NCI-H2196 (cell line): ENCODE results near the gene DNMT3A.

Experiments used
- DNase-seq: peaks from one replicate; lab custom pipeline; 2025; ENCODE audit not compliant: unreplicated experiment; lab: John Stamatoyannopoulos, UW

DNMT3A gene

DNA sequence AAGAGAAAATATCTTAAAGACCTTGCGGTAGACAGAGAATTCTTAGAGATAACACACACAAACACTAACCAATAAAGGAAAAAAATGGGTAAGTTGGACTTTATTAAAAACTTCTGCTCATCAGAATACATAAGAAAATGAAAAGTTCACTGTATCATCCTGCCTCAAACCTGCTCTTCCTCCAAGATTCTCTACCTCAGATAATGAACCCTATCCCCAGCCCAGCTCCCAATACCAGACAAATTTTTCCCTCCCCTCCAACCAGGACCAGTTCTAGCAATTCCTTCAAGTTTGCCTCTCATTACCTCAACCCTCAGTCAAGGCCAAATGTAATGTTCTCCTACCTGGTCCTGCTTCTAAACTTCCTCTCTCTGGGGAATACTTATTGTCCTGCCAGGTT is 79.4 kb downstream of the DNMT3A start:
- DNase-seq: no peak

DNA sequence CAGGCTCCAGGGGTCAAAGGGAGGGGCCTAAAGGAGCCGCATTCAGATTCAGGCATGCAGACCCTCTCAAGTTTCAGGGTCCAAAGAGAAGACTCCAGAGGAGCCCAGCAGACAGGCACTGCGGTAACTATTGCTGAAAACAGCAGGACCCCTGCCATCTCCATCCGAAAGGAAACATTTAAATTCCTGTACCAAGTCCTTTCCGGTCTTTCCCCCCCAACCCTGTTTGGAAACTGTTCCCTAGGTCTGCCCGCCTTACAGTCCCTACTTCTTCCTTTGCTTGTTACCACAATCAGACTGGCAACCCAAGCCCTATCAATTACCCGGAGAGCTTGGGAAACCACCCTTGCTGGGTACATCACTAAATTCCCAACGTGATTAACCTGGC is 82.0 kb downstream of the DNMT3A start:
- DNase-seq: no peak

DNA sequence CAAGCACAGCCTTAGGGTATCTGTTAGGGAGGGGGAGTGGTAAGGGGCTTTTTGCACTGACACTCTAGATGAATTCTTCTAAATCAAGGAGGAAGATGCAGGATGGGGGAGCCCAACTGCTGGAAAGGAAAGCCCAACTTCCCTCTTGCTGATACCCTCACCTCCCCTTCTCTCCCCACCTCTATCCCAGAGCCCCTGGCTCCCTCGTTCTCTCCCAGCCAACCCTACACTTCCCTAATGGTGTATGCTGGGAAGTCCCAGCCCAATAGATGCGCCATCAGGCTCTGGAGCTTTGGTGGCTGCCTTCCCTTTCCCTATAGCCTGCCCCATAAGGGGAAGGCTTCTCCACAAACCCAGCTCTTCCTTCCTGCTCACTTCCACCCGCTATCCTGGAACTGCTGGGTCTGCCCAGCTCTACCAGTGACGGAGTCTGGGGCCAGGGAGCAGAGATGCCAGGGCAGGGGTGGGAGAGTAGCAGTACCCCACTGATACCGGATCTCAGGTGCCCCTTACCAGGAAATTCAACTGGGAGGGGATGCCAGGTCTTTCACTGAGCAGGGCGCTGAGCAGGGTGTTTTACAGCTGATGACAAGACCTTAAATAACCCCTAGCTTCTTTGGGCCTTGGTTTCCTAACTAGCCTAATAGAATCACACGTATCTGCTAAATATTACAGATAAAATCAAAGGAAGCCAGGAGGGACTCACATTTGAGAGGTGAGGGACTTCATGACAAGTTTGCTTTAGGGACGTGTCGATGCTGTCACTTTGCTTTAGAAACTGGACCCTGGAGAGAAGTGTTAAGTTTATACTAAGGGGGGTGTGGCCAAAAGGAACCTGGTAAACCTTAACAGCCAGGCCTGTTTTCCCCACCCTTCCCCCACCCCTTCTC is 82.6 kb downstream of the DNMT3A start:
- DNase-seq: no peak

DNA sequence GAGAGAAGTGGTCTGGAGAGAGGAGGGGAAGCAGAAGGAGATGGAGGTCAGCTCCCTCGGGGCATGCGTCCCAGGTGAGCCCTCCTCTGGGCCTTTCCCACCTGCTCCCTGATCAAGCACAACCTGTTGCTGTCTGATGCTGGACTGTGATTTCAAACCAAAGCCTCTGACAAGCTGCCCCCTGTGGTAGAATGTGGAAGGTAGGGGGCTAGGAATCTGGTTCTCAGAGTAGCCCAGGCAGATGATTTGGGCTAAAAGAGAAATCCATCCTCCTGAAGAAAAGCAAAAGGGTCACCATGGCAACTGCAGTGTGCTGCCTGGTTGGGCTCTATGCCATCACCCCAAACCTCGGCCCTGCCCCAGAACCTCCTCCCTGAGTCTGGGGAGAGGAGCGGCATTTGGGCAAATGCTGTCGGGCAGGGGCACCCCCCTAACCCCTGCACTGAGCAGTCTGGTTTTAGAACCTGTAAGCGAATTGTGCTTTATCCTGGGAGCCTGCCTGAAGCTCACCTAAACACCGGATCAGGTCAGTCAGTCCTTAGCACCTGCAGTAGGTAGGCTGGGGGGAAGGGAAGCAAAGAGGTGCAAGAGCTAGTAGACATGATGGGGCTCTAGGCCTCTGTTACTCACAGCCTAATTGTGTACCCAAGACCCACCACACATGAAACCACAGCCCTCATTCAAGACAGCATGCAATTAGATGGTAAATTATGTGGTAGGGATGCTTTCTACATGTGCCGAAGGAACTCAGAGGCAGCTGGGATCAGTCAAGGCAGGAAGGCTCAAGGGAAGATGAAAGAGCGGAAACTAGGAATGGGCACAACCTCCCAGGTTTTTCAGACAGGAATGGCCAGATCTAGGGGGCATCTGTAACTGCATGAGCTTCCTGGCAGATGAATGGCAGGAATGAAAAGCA is 83.5 kb downstream of the DNMT3A start:
- no peak for DNase-seq

DNA sequence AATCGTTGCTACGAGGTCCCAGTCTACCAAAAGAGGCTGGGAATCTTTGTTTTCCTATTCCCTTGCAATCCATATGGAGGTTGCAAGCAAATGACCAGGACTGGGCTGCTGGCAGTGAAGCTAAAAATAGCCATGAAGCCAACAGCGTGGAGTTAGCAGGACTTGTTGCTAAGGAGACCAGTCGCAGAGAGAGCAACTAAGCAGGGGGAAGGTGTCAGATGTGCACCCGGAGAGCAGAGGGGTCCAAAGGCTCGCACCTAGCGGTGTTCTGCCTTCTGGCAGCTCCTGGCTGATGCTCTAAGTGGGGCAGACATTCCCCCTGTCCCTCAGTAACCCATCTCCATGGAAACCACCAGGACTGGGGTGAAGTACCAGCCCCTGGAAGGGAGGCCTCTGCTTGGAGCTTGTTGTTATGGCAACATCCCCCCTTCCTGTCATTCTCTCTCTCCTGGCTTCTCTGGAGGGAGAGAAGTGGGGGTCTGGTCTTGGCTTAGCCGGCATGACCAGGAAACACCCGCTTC is 84.6 kb downstream of the DNMT3A start:
- DNase-seq: peak; percentile 18

DNA sequence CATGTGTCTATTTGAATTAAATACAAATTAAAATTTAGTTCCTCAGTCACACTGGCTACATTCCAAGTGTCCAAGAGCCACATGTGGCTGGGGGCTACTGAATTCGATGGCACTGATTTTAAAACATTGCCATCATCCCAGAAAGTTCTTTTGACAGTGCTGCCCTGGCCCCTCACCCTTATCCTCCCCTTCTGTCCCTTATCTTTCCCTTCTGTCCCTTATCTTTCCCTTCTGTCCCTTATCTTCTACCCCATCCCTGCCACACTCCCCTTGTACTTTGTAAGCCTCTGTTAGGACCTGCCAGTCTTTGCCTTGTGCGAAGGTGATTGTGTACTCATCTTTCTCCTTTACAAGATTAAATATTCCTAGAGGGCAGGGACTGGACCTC is 85.2 kb downstream of the DNMT3A start:
- DNase-seq: no peak

DNA sequence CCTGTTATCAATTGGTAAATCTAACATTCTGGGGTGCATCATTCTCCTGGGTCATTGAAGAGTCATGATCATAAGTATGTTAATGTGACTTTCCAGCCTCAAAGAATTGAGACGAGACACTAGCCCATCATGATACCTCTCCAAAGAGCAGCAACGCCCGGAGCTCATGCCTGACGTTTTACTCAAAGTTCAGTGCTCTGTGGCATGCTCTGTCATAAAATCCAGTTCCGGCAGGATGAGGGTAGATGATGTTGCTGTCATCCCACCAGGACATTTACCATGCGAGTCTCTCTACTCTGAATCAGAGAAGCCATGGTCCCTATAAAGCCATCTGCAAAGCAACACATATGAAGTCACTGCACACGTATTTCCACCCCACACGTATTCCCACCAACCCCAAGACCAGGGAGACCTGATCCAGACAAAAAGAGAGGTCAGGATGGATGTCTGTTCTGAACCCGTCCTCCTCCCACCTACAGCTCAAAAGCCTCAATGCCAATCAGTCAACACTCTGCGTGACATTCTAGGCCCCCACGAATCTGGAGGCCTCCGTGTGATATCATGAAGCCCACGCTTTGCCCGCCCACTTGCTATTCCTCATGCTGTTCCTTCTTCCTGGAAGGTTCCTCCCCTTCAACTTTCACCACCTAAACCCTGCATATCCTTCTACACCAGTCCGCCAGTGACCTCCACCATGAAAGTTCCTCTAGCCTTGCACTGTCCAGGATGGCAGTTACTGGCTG is 85.8 kb downstream of the DNMT3A start:
- DNase-seq: no peak

DNA sequence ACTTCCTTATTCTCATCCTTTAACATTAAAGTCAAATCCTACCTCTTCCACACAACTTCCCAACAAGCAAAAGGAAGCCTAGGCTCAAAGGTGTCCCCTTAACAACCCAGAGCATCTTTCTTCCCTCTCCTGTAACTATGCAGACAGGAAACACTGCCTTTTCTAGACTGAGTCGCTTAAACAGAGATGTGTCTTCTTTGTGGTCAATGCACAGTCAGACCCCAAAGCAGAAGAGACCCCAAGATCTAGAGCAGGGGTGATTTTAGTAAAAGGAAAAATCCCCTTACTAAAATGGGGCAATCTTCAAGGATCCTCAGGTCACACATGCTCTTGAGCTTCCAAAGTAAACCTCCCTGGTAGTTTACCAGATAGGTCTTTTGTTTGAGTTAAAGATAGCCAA is 86.8 kb downstream of the DNMT3A start:
- DNase-seq: no peak

DNA sequence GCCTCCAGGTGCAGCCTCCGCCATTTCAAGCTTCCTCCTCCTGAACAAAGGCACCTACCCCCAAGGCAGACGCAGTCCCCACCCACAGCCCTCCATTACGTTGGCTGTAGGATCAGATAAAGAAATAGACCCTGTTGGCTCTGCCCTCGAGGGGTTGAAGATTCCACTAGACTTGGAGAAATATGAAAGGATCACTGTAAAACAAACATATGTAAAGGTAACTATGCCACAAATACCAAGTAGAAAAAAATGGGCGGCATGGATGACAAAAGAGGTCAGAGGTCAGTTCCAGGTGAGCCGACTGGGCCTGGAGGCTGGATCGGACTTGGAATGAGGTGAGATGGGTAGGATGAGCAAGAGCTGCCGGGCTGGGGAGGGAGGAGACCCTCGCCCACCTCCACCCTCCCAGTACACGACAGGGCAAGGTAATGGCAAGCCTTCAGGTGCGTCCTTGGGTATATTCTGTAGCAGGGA is 88.5 kb downstream of the DNMT3A start:
- no peak for DNase-seq

DNA sequence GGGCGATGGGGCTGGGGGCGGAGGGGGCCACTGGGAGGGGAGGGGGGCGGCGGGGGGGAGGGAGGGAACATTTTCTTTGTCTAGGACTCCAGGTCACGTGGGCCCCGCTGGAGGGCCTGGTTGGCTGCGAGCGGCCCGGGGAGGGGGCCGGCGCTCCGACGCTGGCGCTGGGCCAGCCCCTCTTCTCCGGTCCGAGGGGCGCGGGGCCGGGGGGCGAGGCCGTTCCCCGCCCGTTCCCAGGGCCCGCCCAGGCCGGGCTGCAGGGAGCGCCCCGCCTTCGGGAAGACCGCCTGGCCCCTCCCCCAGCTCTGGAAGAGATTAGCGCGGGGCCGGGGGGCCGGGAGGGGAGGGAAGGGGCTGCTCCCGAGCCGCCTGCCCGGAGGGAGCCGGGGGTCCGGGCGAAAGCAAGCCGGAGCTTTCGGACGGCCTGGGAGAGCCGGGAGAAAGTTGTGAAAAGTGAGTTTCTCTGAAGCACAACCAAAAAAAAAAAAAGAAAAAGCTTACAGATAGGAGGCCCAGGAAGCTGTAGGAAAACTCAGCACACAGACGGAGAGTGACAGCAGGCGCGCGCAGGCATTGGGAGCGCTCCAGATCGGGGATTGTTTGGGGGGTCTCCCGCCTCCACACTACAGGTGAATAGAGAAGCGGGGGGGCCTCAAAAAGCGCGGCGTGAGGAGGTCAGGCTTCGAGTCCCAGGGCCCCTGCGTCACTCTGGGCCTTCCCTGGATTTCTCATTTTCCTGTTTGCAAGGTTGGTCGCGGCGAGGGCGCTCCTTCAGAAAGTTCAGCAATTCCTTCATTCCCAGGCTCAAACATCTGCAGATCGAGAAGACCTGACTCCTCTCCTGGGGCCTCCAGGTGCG is 89.2 kb downstream of the DNMT3A start:
- DNase-seq: no peak

DNA sequence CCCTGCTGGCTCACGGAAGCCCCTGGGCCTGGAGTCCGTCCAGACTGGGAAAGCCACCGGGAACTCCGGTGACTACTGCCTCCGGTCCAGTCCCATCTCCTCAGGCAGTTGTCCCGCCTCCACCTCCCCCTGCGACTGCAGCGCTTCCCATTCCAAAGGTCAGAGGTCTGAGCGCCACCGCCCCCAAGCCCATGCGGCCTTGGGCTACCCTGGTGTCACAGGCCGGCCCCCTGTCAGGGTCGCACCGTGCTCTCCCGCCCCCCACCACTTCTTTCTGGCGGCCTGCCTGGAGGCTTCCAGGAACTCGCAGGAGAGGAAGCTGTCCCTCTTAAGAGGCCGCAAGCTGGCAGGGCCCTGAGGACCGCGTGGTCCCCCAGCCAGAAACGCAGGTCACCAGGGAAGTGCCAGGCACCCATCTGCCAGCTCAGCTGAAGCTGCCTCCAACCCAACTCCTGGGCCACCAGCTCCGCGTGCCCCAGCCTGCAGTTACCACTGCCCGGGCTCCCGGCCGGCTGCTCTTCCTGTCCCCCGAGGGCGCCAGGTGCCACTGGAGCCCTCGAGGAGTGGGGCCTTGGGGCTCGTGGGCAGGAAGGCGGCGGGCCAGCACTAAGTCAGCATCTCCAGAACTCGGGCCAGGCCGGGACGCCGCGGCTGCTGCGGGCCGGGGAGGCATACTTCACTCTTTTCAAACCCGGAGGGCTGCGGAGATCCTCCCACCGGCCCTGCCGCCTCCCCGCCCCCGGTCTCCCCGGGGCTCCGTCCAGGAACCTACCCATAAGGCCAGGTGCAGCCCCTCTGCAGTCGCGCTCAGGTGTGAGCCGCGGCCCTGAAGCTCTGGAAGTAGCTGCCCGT is 90.1 kb downstream of the DNMT3A start:
- DNase-seq: peak; percentile 10

DNA sequence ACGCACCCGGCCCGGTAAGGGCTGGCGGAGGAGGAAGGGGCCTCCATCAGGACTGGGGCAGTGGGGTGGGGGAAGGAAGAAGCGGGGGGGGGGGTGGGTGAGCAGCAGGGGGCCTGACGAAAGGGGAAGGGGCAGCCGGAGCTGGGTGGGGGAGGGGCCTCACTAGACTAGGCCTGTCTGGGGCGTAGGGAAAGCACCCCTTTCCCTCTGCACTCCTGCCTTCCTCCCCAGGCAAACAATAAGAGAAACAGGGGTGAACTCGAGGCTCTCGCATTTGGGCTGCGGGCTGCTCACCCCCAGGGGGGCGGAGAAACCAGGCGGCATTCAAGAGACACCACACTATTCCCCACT is 90.7 kb downstream of the DNMT3A start:
- no peak for DNase-seq

DNA sequence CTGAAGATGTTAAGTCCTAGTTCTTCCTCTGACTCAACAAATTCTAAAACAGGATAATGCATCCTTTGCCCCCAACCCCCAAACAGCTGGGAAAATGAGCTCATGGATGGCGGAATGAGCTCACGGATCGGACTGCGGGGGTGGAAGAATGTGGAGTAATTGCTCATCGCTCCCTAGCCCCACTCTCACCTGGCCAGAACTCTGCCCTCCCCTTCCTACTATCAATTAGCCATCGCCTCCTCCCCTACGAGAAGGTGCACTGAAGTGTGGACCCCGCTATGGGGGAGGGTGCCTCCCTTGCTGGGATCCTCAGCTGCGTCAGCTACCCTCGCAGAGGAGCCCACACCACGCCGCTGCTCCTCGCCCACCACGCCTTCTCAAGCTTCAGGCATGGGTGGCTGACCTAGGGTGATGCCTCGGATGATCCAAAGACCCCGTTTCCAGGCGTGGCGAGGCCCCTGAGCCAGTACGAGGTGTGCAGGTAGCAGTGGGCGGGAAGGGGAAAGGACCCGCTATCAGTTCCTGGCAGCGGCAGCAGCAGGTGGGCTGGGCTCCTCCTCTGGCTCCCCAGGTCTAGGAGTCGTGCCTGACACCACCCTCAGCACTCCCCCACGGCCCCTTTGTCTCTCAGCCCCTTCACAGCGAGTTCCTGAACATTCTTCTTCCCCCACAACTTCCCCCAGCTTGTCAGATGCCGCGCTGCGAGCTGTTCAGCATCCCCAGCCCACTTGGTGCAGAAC is 91.2 kb downstream of the DNMT3A start:
- no peak for DNase-seq

DNA sequence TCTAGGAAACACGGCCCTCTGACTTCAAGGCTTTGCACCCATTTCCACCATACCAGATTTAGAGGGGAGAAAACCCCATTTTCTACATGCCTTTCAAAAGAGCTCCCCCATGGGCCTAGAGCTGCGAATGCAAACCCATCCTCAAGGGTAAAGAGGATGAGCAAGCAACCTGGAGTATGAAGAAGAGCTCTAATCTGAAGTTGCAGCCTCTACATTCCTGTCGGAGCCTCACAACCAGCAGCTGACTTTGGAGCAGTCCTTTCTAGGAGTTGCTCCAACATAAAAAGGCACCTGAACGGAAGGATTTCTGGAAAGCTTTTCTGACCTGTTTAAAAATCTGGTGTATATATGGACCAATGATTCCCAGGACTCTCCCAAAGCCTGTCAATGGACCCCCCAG is 91.9 kb downstream of the DNMT3A start:
- DNase-seq: no peak

DNA sequence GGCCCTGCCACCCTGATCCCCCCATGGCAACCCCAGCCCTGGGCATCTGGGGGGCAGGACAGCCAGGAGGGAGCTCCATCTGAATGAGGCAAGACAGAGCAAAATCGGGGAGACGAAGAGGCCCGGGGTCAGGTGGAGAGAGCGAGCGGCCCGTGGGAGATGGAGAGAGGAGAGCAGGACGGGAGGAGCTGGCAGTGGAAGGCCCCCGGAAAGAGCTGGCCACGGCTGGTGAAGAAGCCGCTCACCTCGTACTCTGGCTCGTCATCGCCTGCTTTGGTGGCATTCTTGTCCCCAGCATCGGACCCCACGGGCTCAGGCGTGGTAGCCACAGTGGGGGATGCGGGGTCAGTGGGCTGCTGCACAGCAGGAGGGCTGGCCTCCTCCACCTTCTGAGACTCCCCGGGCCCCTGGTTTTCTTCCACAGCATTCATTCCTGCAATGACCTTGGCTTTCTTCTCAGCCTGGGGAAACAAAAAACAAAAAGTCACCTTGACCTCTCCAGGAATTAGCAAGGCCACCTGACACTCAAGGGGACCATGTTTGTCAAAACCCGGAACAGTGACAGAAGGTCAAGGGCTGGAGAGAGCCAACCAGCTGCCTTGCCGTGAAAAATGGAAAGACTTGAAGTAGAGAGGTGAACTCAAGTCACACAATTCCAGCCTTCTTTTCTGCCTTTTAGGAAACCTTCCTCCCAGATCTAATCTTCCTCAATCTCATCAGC is 93.8 kb downstream of the DNMT3A start:
- DNase-seq: no peak

DNA sequence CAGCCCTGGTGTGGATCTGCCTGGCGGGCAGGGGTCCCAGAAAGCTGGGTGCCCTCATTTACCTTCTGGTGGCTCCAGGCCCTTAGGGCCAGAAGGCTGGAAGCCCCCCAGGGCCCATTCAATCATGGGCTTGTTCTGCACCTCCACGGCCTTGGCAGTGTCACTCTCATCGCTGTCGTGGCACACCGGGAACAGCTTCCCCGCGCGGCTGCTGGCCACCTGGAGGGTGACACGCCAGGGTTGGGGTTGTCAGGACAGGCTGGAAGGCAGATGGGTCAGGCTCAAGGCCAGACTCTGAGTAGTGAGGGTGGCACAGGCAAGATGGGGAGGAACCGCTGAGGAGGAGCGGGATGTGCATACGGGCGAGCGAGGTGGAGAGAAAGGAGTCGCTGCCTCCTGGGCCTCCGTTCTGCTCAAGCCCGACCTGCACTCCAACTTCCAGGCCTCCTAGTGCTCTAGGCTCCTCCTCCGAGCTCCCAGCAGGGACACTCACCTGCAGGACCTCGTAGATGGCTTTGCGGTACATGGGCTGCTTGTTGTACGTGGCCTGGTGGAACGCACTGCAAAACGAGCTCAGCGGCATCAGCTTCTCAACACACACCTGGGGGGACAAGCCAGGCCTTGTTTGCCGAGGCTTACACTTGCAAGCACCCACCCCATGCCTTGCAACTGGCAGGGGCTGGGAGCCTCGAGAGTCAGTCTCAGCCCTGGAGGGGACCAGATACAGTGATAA is 95.0 kb downstream of the DNMT3A start:
- no peak for DNase-seq

DNA sequence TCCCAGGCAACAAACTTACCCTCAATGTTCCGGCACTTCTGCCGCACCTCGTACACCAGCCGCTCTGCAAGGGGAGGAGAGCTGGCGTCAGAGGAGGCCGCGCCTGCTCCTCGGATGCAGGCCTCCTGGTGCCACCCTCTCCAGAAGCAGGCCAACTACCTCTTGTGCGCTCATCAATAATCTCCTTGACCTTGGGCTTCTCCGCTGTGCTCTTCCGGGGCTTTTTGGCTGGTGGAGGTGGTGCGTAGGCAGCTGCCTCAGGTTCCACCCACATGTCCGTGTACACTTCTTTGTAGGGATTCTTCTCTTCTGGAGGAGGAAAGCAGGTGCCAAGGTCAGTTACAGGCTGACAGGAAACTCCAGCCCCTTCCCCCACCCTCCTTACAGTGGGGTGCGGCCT is 95.7 kb downstream of the DNMT3A start:
- no peak for DNase-seq
